Activated CD4-positive, alpha-beta memory T cell treated with anti-CD3 and anti-CD28 coated beads for 36 hours (primary cell): ENCODE results near the gene USP4. TPM values are rescaled to one million over a fixed set of nuclear protein-coding genes. Genes with fewer than 3 reads are reported as not detected.
A peak's percentile ranks its signal among the peaks of the same experiment; 100 is the strongest.
"Not testable (repeated sequence)": the region's sequence is repeated elsewhere in the genome, so short reads cannot be mapped to it uniquely, and the experiment has no call there.

ENCODE experiments used
- CTCF ChIA-PET: fragments of 350-600 bp; sonication (Branson Sonifier 250); formaldehyde crosslinking; loops from one replicate; lab custom pipeline; 2021; ENCODE audit warnings: antibody characterized with exemption, inconsistent platforms; lab: Charles Lee
- POLR2A ChIA-PET: fragments of 350-600 bp; sonication (Branson Sonifier 250); formaldehyde crosslinking; loops from one replicate; lab custom pipeline; 2021; ENCODE audit warnings: antibody characterized with exemption; lab: Charles Lee
- DNase-seq: peaks from one replicate; pipeline ENCODE4 v3.0.0-alpha.2; 2020
- H3K27ac Mint-ChIP-seq: one replicate; pipeline ENCODE4 v1.8.0; 2021; ENCODE audit warnings: mixed read lengths
- H3K27me3 Mint-ChIP-seq: one replicate; pipeline ENCODE4 v1.8.0; 2021; ENCODE audit warnings: mixed read lengths
- H3K36me3 Mint-ChIP-seq: one replicate; pipeline ENCODE4 v1.8.0; 2021; ENCODE audit warnings: mixed read lengths
- H3K4me1 Mint-ChIP-seq: one replicate; pipeline ENCODE4 v1.8.0; 2021; ENCODE audit warnings: low read depth, mixed read lengths
- H3K4me3 Mint-ChIP-seq: one replicate; pipeline ENCODE4 v1.8.0; 2021; ENCODE audit warnings: mild to moderate bottlenecking, mixed read lengths
- H3K9me3 Mint-ChIP-seq: one replicate; pipeline ENCODE4 v1.8.0; 2021; ENCODE audit warnings: mixed read lengths
- intact Hi-C: fragments of 100-400 bp; cut with micrococcal nuclease; formaldehyde crosslinking; loops from one replicate; pipeline ENCODE4 v1.15.1; 2023
- microRNA-seq: library from miRNA; unstranded; fragments of <30 nt; microRNA quantifications from one replicate; pipeline ENCODE4 v1.2.0, GENCODE V29; 2022; ENCODE audit warnings: borderline number of aligned reads, borderline microRNAs expressed, borderline replicate concordance
- total RNA-seq, 2 experiments: library from RNA; stranded (reverse); gene quantifications; one replicate each; pipeline ENCODE4 v1.2.3, GENCODE V29; 2021

USP4 gene
- total RNA-seq, 2 experiments from 2014 or later = 79.4 to 79.7 TPM

GRCh38 chr3:49238274-49239127 is 101.4 kb downstream of the USP4 start:
- peak; percentile 12 for DNase-seq
- Mint-ChIP-seq H3K27me3 (peaks cover 6% of the 10 kb centered on the region), H3K27ac (peak overlapping the region; percentile 16), H3K36me3 (peaks cover 6% of the 10 kb centered on the region), H3K4me1 (no peaks in the 10 kb centered on the region), H3K9me3 (peaks cover 9% of the 10 kb centered on the region), H3K4me3 (no peak overlapping the region)
- intact Hi-C loops = no loop called here
- POLR2A ChIA-PET = no interaction called here
- CTCF ChIA-PET = interaction anchor here (0.8 kb wide), 1 partner anchor 13 kb away, joined by 4 read pairs; no protein-coding TSS in a partner anchor

GRCh38 chr3:49237344-49237743 is 102.5 kb downstream of the USP4 start:
- CTCF ChIA-PET = no interaction called here
- intact Hi-C loops = no loop called here
- POLR2A ChIA-PET = no interaction called here

GRCh38 chr3:49236226-49236625 is 103.6 kb downstream of the USP4 start:
- H3K27me3 Mint-ChIP-seq = peaks cover 9% of the 10 kb centered on the region
- no peak for DNase-seq
- no peaks in the 10 kb centered on the region for H3K4me1 Mint-ChIP-seq
- H3K9me3 Mint-ChIP-seq = peaks cover 25% of the 10 kb centered on the region
- H3K36me3 Mint-ChIP-seq = peaks cover 11% of the 10 kb centered on the region
- H3K4me3 Mint-ChIP-seq = no peak overlapping the region
- ChIA-PET POLR2A (no interaction called here), CTCF (no interaction called here)
- H3K27ac Mint-ChIP-seq = no peak overlapping the region
- intact Hi-C loops = no loop called here

More at GRCh38 chr3:49237344-49237743, 102.5 kb downstream of the USP4 start:
- peaks cover 20% of the 10 kb centered on the region for H3K9me3 Mint-ChIP-seq
- no peaks in the 10 kb centered on the region for H3K4me1 Mint-ChIP-seq
- no peak for DNase-seq
- no peak overlapping the region for H3K27ac Mint-ChIP-seq
- peaks cover 6% of the 10 kb centered on the region for H3K27me3 Mint-ChIP-seq
- peaks cover 11% of the 10 kb centered on the region for H3K36me3 Mint-ChIP-seq
- no peak overlapping the region for H3K4me3 Mint-ChIP-seq

- H3K27ac Mint-ChIP-seq, POLR2A ChIA-PET, H3K4me3 Mint-ChIP-seq, CTCF ChIA-PET, H3K4me1 Mint-ChIP-seq, DNase-seq, intact Hi-C loops, H3K27me3 Mint-ChIP-seq: not testable (repeated sequence)
- H3K36me3 Mint-ChIP-seq = peaks cover 13% of the 10 kb centered on the region
- H3K9me3 Mint-ChIP-seq = peaks cover 63% of the 10 kb centered on the region
Measured at GRCh38 chr3:49228817-49229216, 111.0 kb downstream of the USP4 start.

Small RNA genes lying within 50 kb of the gene (microRNA-seq; reads per million reads assigned to microRNA genes)
- not detected for gene MIR4271

Other genes starting within 250 kb of the USP4 start
- 100 to 1,000 TPM; 124 to 128 TPM for gene QRICH1, start 246.0 kb downstream of the USP4 start, total RNA-seq
- gene QARS1, start 235.3 kb downstream of the USP4 start, total RNA-seq = 100 to 1,000 TPM; 249 to 286 TPM
- 10 to 100 TPM; 44.1 to 45.3 TPM for gene USP19, start 219.2 kb downstream of the USP4 start, total RNA-seq
- gene LAMB2, start 207.0 kb downstream of the USP4 start, total RNA-seq = not detected
- 10 to 100 TPM; 18.8 to 19.7 TPM for gene CCDC71, start 173.7 kb downstream of the USP4 start, total RNA-seq
- 1 to 10 TPM; 1.8 to 2.9 TPM for gene KLHDC8B, start 168.5 kb downstream of the USP4 start, total RNA-seq
- gene C3orf62, start 62.8 kb downstream of the USP4 start, total RNA-seq = 1 to 10 TPM; 2.8 to 3.0 TPM
- 100 to 1,000 TPM; 176 to 177 TPM for gene GPX1, start 18.3 kb upstream of the USP4 start, total RNA-seq
- 100 to 1,000 TPM; 497 to 514 TPM for gene RHOA, start 71.9 kb upstream of the USP4 start, total RNA-seq
- gene TCTA, start 72.4 kb upstream of the USP4 start, total RNA-seq = 10 to 100 TPM in 1 of 2 experiments, 1 to 10 TPM in 1; 9.5 to 10.9 TPM
- gene AMT, start 82.4 kb upstream of the USP4 start, total RNA-seq = 1 to 10 TPM; 2.4 to 2.6 TPM
- 10 to 100 TPM; 12.0 to 12.8 TPM for gene NICN1, start 89.3 kb upstream of the USP4 start, total RNA-seq
- gene DAG1, start 130.2 kb upstream of the USP4 start, total RNA-seq = 1 to 10 TPM; 9.4 to 9.6 TPM
- gene BSN, start 214.4 kb upstream of the USP4 start, total RNA-seq = under 1 TPM; 0.05 to 0.07 TPM